ENCODE results near the gene MTX3. TPM values are rescaled to one million over a fixed set of nuclear protein-coding genes. Genes with fewer than 3 reads are reported as not detected.

The MTX3 gene
- polyA plus RNA-seq, 3 donors, result 0.43 to 2.4 (median 0.68) TPM

DNA sequence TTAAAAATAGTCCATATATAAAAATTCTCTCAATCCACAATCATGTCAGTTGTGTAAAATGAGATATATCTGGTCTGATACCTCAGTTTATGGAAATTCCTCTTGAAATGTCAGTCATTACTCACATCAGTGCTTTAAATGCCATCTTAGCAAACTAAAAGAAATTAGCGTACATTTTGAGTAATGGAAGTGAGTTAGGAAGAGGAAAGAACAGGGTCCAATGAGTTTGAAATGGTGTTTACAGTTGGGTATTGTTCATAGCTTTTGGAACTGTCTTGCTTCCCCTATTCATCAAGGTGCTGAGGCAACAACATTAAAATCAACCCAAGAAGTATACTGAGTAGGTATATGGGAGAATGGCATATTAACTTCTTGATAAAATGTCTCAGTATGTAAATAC, 8.7 kb upstream of the MTX3 start:
- Histone ChIP-seq H3K36me3 (replicated peaks in 1 of 2; ENCODE audit: control insufficient read depth in 1 of 2, insufficient read depth in 2 of 2, low read length in 2 of 2) (no peaks in the 10 kb centered on the region), H3K27me3 (ENCODE audit: control insufficient read depth in 2 of 2, insufficient read depth in 2 of 2, low read length in 2 of 2) (no peaks in the 10 kb centered on the region), H3K27ac (ENCODE audit: low read depth in 1 of 2, low read length in 2 of 2) (no peak overlapping the region), H3K4me2 (replicated peaks; ENCODE audit: extremely low read depth, low read length, poor library complexity, severe bottlenecking) (no peak overlapping the region), H3K9ac (ENCODE audit: insufficient read depth, low read length, poor library complexity, severe bottlenecking) (no peak overlapping the region), H3K9me3 (replicated peaks in 1 of 2; ENCODE audit: control insufficient read depth in 1 of 2, insufficient read depth in 1 of 2, low read length in 2 of 2) (no peaks in the 10 kb centered on the region), H2AFZ (ENCODE audit: insufficient read depth, low read depth, low read length, poor library complexity, severe bottlenecking) (no peak overlapping the region), H4K20me1 (ENCODE audit: insufficient read depth, low read length) (no peaks in the 10 kb centered on the region), H3K4me3 (replicated peaks in 1 of 3; ENCODE audit: low read depth in 2 of 3, low read length in 3 of 3) (no peak overlapping the region), H3K79me2 (ENCODE audit: insufficient read depth, low read length) (no peaks in the 10 kb centered on the region), H3K4me1 (ENCODE audit: control insufficient read depth in 1 of 2, insufficient read depth in 2 of 2, low read length in 2 of 2) (no peaks in the 10 kb centered on the region)
- Mint-ChIP-seq H3K27me3 (ENCODE audit: low read depth in 3 of 3) (peaks cover 3 to 12% (median 3%) of the 10 kb centered on the region in 3 donors), H3K36me3 (no peaks in the 10 kb centered on the region), H3K9me3 (no peaks in the 10 kb centered on the region), H3K4me1 (no peaks in the 10 kb centered on the region), H3K27ac (no peak overlapping the region), H3K4me3 (no peak overlapping the region)
- intact Hi-C loops (cut with micrococcal nuclease), result no loop called here
- TF ChIP-seq CTCF (IDR thresholded peaks at IDR 0.05), result no peak
- no CpG with 5 or more reads among the region's 1 CpG for WGBS (ENCODE audit: insufficient coverage)
- DNase-seq, result no peak

DNA sequence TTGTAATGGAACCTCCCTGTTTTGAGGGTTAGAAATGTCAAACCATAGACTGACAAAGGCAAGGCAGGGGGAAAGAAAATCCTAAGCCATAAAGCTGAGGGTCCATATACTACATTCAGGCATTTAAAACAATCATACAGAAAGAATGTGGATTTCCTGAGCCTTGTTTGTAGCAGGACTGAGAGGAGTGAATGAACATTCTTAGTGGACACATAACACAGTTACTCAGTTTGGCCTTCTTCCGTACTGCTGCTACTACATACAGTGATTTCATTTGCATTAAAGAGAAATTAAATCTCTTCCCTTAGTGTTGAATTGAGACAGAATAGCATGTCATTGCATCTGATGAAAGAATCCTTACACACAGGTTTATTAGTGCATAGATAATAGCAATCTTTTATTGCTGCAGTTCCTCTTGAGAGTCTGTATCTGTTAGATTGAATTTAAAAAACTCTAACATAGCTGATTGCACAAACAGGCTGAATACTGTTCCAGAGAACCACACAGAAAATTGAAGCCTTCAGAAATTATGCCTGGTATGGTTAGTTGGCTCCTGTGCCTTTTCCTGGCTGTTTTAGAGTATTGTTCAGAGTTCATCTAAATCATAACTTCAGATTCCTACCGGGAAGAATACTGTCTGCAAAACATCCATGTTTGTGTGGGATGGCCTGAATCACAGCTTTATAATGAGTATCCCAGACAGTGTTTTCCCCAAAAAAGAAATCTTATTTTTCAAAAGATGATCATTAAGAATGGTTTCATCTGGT, 2.0 kb upstream of the MTX3 start:
- peaks cover 4 to 12% (median 9%) of the 10 kb centered on the region in 7 donors for H3K9me3 Mint-ChIP-seq
- Histone ChIP-seq H3K36me3 (replicated peaks in 1 of 2; ENCODE audit: control insufficient read depth in 1 of 2, insufficient read depth in 2 of 2, low read length in 2 of 2) (peaks cover 2 to 7% of the 10 kb centered on the region in 2 donors), H3K9me3 (replicated peaks in 1 of 2; ENCODE audit: control insufficient read depth in 1 of 2, insufficient read depth in 1 of 2, low read length in 2 of 2) (no peaks in the 10 kb centered on the region), H3K27ac (ENCODE audit: low read depth in 1 of 2, low read length in 2 of 2) (no peak overlapping the region), H3K9ac (ENCODE audit: insufficient read depth, low read length, poor library complexity, severe bottlenecking) (no peak overlapping the region), H3K4me1 (ENCODE audit: control insufficient read depth in 1 of 2, insufficient read depth in 2 of 2, low read length in 2 of 2) (peaks cover 15% of the 10 kb centered on the region in 2 donors), H3K4me3 (replicated peaks in 1 of 3; ENCODE audit: low read depth in 2 of 3, low read length in 3 of 3) (no peak overlapping the region), H3K4me2 (replicated peaks; ENCODE audit: extremely low read depth, low read length, poor library complexity, severe bottlenecking) (no peak overlapping the region), H2AFZ (ENCODE audit: insufficient read depth, low read depth, low read length, poor library complexity, severe bottlenecking) (no peak overlapping the region), H4K20me1 (ENCODE audit: insufficient read depth, low read length) (no peaks in the 10 kb centered on the region), H3K27me3 (ENCODE audit: control insufficient read depth in 2 of 2, insufficient read depth in 2 of 2, low read length in 2 of 2) (no peaks in the 10 kb centered on the region), H3K79me2 (ENCODE audit: insufficient read depth, low read length) (no peaks in the 10 kb centered on the region)
- intact Hi-C loops (cut with micrococcal nuclease), result no loop called here
- no peak for TF ChIP-seq CTCF (IDR thresholded peaks at IDR 0.05)
- peaks cover 0 to 9% (median 2%) of the 10 kb centered on the region in 3 donors for H3K27me3 Mint-ChIP-seq (ENCODE audit: low read depth in 3 of 3)
- H3K36me3 Mint-ChIP-seq, result peaks cover 5 to 7% of the 10 kb centered on the region in 2 donors
- peaks cover 14% of the 10 kb centered on the region for H3K4me1 Mint-ChIP-seq
- H3K4me3 Mint-ChIP-seq, result no peak overlapping the region
- DNase-seq, result no peak
- no peak overlapping the region for H3K27ac Mint-ChIP-seq
- WGBS (ENCODE audit: insufficient coverage), result no CpG with 5 or more reads among the region's 2 CpGs
